NK-92 (cell line): ENCODE measurements around the gene ARHGEF4.

ENCODE experiments used
- DNase-seq: peaks from one replicate; lab custom pipeline; 2025; ENCODE audit not compliant: unreplicated experiment; lab: John Stamatoyannopoulos, UW

The ARHGEF4 gene

GRCh38 chr2:130819608-130820278 is 17.0 kb upstream of the ARHGEF4 start:
- no peak for DNase-seq

GRCh38 chr2:130820279-130820861 is 16.3 kb upstream of the ARHGEF4 start:
- no peak for DNase-seq

- DNase-seq, result no peak
Measured at GRCh38 chr2:130821867-130822266, 14.8 kb upstream of the ARHGEF4 start.

GRCh38 chr2:130822766-130823165 is 13.9 kb upstream of the ARHGEF4 start:
- no peak for DNase-seq

GRCh38 chr2:130823171-130823885 is 13.4 kb upstream of the ARHGEF4 start:
- DNase-seq, result no peak

- DNase-seq, result no peak
Measured at GRCh38 chr2:130823886-130824491, 12.7 kb upstream of the ARHGEF4 start.

- DNase-seq, result no peak
Measured at GRCh38 chr2:130824492-130825061, 12.1 kb upstream of the ARHGEF4 start.

GRCh38 chr2:130825231-130825965 is 11.3 kb upstream of the ARHGEF4 start:
- no peak for DNase-seq

- no peak for DNase-seq
Measured at GRCh38 chr2:130825966-130826253, 10.8 kb upstream of the ARHGEF4 start.

GRCh38 chr2:130826419-130826818 is 10.3 kb upstream of the ARHGEF4 start:
- DNase-seq, result no peak

GRCh38 chr2:130826821-130827501 is 9.8 kb upstream of the ARHGEF4 start:
- DNase-seq, result no peak

- no peak for DNase-seq
Measured at GRCh38 chr2:130827502-130828251, 9.0 kb upstream of the ARHGEF4 start.

- DNase-seq, result no peak
Measured at GRCh38 chr2:130828461-130828860, 8.3 kb upstream of the ARHGEF4 start.

GRCh38 chr2:130829015-130829414 is 7.7 kb upstream of the ARHGEF4 start:
- DNase-seq, result no peak

GRCh38 chr2:130830538-130830937 is 6.2 kb upstream of the ARHGEF4 start:
- no peak for DNase-seq

- DNase-seq, result no peak
Measured at GRCh38 chr2:130831356-130831755, 5.4 kb upstream of the ARHGEF4 start.

- DNase-seq, result no peak
Measured at GRCh38 chr2:130832296-130832940, 4.3 kb upstream of the ARHGEF4 start.

GRCh38 chr2:130834091-130834930 is 2.4 kb upstream of the ARHGEF4 start:
- no peak for DNase-seq
